H1 (cell line): ENCODE data around the gene MAFG.

Experiments used
- CREB1 ChIP-seq: IDR thresholded peaks from 2 replicates; pipeline ENCODE4 v1.6.1; 2012; ENCODE audit warnings: inconsistent platforms
- EP300 ChIP-seq, 2 experiments: IDR thresholded peaks; 1 replicate in 1 of 2; 2 replicates in 1 of 2; pipeline ENCODE4 v1.6.1; 2011 to 2012; ENCODE audit warnings: low read depth in 2 of 2, low read length in 2 of 2, mild to moderate bottlenecking in 2 of 2, borderline replicate concordance in 1 of 2, inconsistent platforms in 1 of 2, moderate library complexity in 1 of 2
- GTF2F1 ChIP-seq: IDR thresholded peaks from 2 replicates; pipeline ENCODE4 v1.6.1; 2012; ENCODE audit warnings: low read depth, low read length, improper control_type of control experiment, borderline replicate concordance
- POLR2A ChIP-seq, 2 experiments: IDR thresholded peaks; 1 replicate in 1 of 2; 2 replicates in 1 of 2; pipeline ENCODE4 v1.6.1; 2011; ENCODE audit warnings: low read depth in 2 of 2, low read length in 2 of 2, mild to moderate bottlenecking in 2 of 2; ENCODE audit errors: control extremely low read depth in 1 of 2
- POLR2AphosphoS5 ChIP-seq: IDR thresholded peaks from 2 replicates; pipeline ENCODE4 v1.6.1; 2011; ENCODE audit warnings: low read depth, low read length
- SIN3A ChIP-seq, 2 experiments: IDR thresholded peaks in 1 of 2; conservative IDR thresholded peaks in 1 of 2; 2 replicates each; pipeline ENCODE4 v1.6.1; 2011 to 2012; ENCODE audit warnings: low read length in 2 of 2, improper control_type of control experiment in 1 of 2, low read depth in 1 of 2, mild to moderate bottlenecking in 1 of 2
- YY1 ChIP-seq: IDR thresholded peaks from 2 replicates; pipeline ENCODE4 v1.6.1; 2011; ENCODE audit warnings: low read depth, mild to moderate bottlenecking, low read length
- TF ChIP-seq, protein P1 (sequence below), 3 experiments: IDR thresholded peaks; 1 replicate in 2 of 3; 2 replicates in 1 of 3; pipeline versions ENCODE4 v1.5.1 to v1.6.1; 2011; ENCODE audit warnings: low read length in 3 of 3, mild to moderate bottlenecking in 3 of 3, inconsistent platforms in 2 of 3, low read depth in 1 of 3, moderate library complexity in 1 of 3; ENCODE audit not compliant: insufficient read depth in 1 of 3; ENCODE audit errors: control extremely low read depth in 1 of 3

- TF ChIP-seq, protein P1, sequence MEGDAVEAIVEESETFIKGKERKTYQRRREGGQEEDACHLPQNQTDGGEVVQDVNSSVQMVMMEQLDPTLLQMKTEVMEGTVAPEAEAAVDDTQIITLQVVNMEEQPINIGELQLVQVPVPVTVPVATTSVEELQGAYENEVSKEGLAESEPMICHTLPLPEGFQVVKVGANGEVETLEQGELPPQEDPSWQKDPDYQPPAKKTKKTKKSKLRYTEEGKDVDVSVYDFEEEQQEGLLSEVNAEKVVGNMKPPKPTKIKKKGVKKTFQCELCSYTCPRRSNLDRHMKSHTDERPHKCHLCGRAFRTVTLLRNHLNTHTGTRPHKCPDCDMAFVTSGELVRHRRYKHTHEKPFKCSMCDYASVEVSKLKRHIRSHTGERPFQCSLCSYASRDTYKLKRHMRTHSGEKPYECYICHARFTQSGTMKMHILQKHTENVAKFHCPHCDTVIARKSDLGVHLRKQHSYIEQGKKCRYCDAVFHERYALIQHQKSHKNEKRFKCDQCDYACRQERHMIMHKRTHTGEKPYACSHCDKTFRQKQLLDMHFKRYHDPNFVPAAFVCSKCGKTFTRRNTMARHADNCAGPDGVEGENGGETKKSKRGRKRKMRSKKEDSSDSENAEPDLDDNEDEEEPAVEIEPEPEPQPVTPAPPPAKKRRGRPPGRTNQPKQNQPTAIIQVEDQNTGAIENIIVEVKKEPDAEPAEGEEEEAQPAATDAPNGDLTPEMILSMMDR (IDR thresholded peaks at IDR 0.05; ENCODE audit: control extremely low read depth in 1 of 3, insufficient read depth in 1 of 3, low read depth in 1 of 3, low read length in 3 of 3): no peak
- TF ChIP-seq POLR2A (IDR thresholded peaks at IDR 0.05; ENCODE audit: control extremely low read depth in 1 of 2, low read depth in 2 of 2, low read length in 2 of 2) (no peak), YY1 (no peak), POLR2AphosphoS5 (no peak), SIN3A (conservative IDR thresholded peaks at IDR 0.05 in 1 of 2, IDR thresholded peaks at IDR 0.05 in 1 of 2; ENCODE audit: low read depth in 1 of 2, low read length in 2 of 2) (no peak), GTF2F1 (no peak), CREB1 (no peak), EP300 (IDR thresholded peaks at IDR 0.05; ENCODE audit: borderline replicate concordance in 1 of 2, low read depth in 2 of 2, low read length in 2 of 2) (no peak)
Measured at GRCh38 chr17:81913394-81914102, 14.0 kb downstream of the MAFG start.
